Panc1 (cell line): ENCODE measurements around the gene TSR2. TPM values are rescaled to one million over a fixed set of nuclear protein-coding genes. Genes with fewer than 3 reads are reported as not detected.
A peak's percentile ranks its signal among the peaks of the same experiment; 100 is the strongest.

Experiments used
- ATAC-seq: fragments of 200-7000 bp; cut with Tn5 transposase; 2 replicates; pipeline ENCODE4 v1.9.1; 2020; ENCODE audit warnings: mild to moderate bottlenecking, moderate library complexity
- BruUV-seq: library from RNA; stranded (reverse); fragments of 400-500 nt; replicated peaks from 2 replicates; lab custom pipeline; 2021; lab: Mats Ljungman, UMichigan
- CTCF ChIA-PET: fragments of 300-600 bp; sonication (Branson Sonifier 250); formaldehyde crosslinking; loops from one replicate; lab custom pipeline; 2022; ENCODE audit warnings: antibody characterized with exemption; lab: Charles Lee
- POLR2A ChIA-PET: fragments of 300-600 bp; sonication (Branson Sonifier 250); formaldehyde crosslinking; loops from one replicate; lab custom pipeline; 2022; ENCODE audit warnings: antibody characterized with exemption; lab: Charles Lee
- DNase-seq: peaks from one replicate; pipeline ENCODE4 v3.0.0-alpha.2; 2010; ENCODE audit warnings: low read depth, low spot score
- H3K27ac ChIP-seq: 2 replicates; pipeline ENCODE4 v1.5.1; 2011; ENCODE audit warnings: mild to moderate bottlenecking, low read length, inconsistent platforms
- H3K27me3 ChIP-seq: fragments of 200-500 bp; sonication (Bioruptor generic); 2 replicates; pipeline ENCODE4 v1.6.0; 2014; ENCODE audit warnings: low read length, inconsistent platforms; ENCODE audit not compliant: control insufficient read depth, insufficient read depth
- H3K36me3 ChIP-seq: fragments of 200-500 bp; sonication (Bioruptor generic); 2 replicates; pipeline ENCODE4 v1.5.1; 2014; ENCODE audit warnings: inconsistent platforms, mild to moderate bottlenecking, low read length, moderate library complexity; ENCODE audit not compliant: control insufficient read depth, insufficient read depth
- H3K4me1 ChIP-seq: 2 replicates; pipeline ENCODE4 v1.5.1; 2011; ENCODE audit warnings: inconsistent platforms, mild to moderate bottlenecking, low read length, moderate library complexity; ENCODE audit not compliant: control insufficient read depth, insufficient read depth
- H3K4me3 ChIP-seq, 2 experiments: 2 replicates each; pipeline ENCODE4 v1.5.1; 2011 to 2012; ENCODE audit warnings: low read depth in 2 of 2, low read length in 2 of 2, mild to moderate bottlenecking in 2 of 2, inconsistent platforms in 1 of 2, moderate library complexity in 1 of 2
- H3K9me3 ChIP-seq: fragments of 200-500 bp; sonication (Bioruptor generic); 2 replicates; pipeline ENCODE4 v1.5.1; 2014; ENCODE audit warnings: low read depth, mild to moderate bottlenecking, inconsistent platforms, low read length, moderate library complexity; ENCODE audit not compliant: control insufficient read depth, insufficient read depth
- CTCF ChIP-seq: fragments of 450-650 bp; IDR thresholded peaks from 2 replicates; pipeline ENCODE4 v1.5.1; 2017; ENCODE audit warnings: mild to moderate bottlenecking
- POLR2AphosphoS5 ChIP-seq: IDR thresholded peaks from 2 replicates; pipeline ENCODE4 v1.6.1; 2012; ENCODE audit warnings: mild to moderate bottlenecking, low read depth, low read length, moderate library complexity
- SIN3A ChIP-seq: IDR thresholded peaks from 2 replicates; pipeline ENCODE4 v1.6.1; 2012; ENCODE audit warnings: low read depth, mild to moderate bottlenecking, low read length, moderate library complexity, borderline replicate concordance; ENCODE audit not compliant: insufficient read depth
- TCF7L2 ChIP-seq: IDR thresholded peaks from 2 replicates; pipeline ENCODE4 v1.6.1; 2011; ENCODE audit warnings: mild to moderate bottlenecking, low read depth, low read length, inconsistent platforms
- in situ Hi-C: cut with HindIII; loops from 2 replicates; pipeline ENCODE4 v1.10.0; 2016; ENCODE audit warnings: low sequenced_read_pairs, low pct_unique_long_range_greater_than_20kb
- intact Hi-C: fragments of 100-400 bp; cut with micrococcal nuclease; formaldehyde crosslinking; loops from one replicate; pipeline ENCODE4 v1.10.0; 2022; ENCODE audit not compliant: unreplicated experiment
- total RNA-seq: library from RNA; stranded (reverse); gene quantifications from one replicate; pipeline ENCODE4 v1.2.1, GENCODE V29; 2021; ENCODE audit not compliant: unreplicated experiment
- TF ChIP-seq, protein P1 (sequence below), 2 experiments: IDR thresholded peaks; 2 replicates each; pipeline ENCODE4 v1.6.1; 2011 to 2012; ENCODE audit warnings: low read depth in 2 of 2, control low read depth in 1 of 2, low read length in 1 of 2, mild to moderate bottlenecking in 1 of 2, moderate library complexity in 1 of 2; ENCODE audit not compliant: insufficient read depth in 1 of 2

TSR2 gene
- total RNA-seq, 1 experiment from 2014 or later, result 37.9 TPM

- Histone ChIP-seq H3K36me3 (no peaks in the 10 kb centered on the region; the same call in 1 of the 2 replicates), H3K4me1 (no peaks in the 10 kb centered on the region), H3K27me3 (no peaks in the 10 kb centered on the region), H3K27ac (no peak overlapping the region), H3K9me3 (no peaks in the 10 kb centered on the region), H3K4me3 (no peak overlapping the region)
- TSS peak; percentile 60 for BruUV-seq
- DNase-seq, result no peak
- CTCF ChIA-PET, result no interaction called here
- ATAC-seq, result no peak; the same call in 1 of the 2 replicates
- TF ChIP-seq POLR2AphosphoS5, result no peak
- TF ChIP-seq SIN3A, result no peak
- TF ChIP-seq, protein P1, sequence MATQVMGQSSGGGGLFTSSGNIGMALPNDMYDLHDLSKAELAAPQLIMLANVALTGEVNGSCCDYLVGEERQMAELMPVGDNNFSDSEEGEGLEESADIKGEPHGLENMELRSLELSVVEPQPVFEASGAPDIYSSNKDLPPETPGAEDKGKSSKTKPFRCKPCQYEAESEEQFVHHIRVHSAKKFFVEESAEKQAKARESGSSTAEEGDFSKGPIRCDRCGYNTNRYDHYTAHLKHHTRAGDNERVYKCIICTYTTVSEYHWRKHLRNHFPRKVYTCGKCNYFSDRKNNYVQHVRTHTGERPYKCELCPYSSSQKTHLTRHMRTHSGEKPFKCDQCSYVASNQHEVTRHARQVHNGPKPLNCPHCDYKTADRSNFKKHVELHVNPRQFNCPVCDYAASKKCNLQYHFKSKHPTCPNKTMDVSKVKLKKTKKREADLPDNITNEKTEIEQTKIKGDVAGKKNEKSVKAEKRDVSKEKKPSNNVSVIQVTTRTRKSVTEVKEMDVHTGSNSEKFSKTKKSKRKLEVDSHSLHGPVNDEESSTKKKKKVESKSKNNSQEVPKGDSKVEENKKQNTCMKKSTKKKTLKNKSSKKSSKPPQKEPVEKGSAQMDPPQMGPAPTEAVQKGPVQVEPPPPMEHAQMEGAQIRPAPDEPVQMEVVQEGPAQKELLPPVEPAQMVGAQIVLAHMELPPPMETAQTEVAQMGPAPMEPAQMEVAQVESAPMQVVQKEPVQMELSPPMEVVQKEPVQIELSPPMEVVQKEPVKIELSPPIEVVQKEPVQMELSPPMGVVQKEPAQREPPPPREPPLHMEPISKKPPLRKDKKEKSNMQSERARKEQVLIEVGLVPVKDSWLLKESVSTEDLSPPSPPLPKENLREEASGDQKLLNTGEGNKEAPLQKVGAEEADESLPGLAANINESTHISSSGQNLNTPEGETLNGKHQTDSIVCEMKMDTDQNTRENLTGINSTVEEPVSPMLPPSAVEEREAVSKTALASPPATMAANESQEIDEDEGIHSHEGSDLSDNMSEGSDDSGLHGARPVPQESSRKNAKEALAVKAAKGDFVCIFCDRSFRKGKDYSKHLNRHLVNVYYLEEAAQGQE (IDR thresholded peaks at IDR 0.05; ENCODE audit: insufficient read depth in 1 of 2, low read depth in 2 of 2, low read length in 1 of 2), result no peak
- TF ChIP-seq CTCF, result no peak
- TF ChIP-seq TCF7L2, result no peak
- POLR2A ChIA-PET, result no interaction called here
- intact Hi-C loops, result no loop called here
- in situ Hi-C loops, result no loop called here
These were observed 12.7 kb downstream of the TSR2 start for GRCh38 chrX:54452920-54453319.

DNA sequence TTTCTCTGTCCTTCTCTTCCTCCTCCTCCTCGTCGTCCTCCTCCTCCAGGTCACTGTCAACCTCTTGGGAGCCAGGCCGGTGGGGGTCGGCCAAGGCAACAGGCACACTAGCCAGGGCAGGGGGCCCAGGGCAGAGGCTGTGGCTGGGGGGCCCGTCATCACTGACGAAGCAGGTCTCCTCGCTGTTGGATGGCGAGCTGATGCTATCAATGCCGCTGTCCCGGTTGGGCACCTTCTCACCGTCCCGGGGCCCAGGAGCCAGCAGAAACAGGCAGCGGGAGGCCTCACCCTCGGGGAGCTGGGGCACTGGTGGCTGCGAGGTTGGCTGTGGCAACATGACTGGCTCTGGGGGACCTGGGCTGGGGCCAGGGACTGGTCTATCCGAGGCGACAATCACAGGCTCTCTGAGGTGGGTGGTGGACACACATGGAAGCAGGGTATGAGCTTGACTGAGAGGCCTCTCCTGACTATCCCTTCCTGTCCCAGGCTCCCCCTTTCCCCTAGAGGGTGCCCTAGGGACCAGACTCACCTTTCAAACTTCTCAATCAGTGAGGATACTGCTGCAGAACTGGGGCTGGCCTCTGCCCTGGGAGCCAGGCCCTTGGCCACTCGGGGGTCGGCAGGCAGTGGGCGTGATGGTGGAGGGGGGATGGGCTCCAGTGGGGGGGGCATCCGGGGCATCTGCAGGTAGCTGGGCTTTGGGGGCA is 30.0 kb downstream of the TSR2 start:
- no peaks in the 10 kb centered on the region for H3K27me3 ChIP-seq
- no peaks in the 10 kb centered on the region for H3K9me3 ChIP-seq
- no peak overlapping the region for H3K4me3 ChIP-seq
- BruUV-seq, result no TSS peak
- in situ Hi-C loops, result no loop called here
- H3K27ac ChIP-seq, result no peak overlapping the region
- ATAC-seq (no peak), DNase-seq (no peak)
- peaks cover 2% of the 10 kb centered on the region for H3K36me3 ChIP-seq
- ChIA-PET POLR2A (no interaction called here), CTCF (no interaction called here)
- H3K4me1 ChIP-seq, result no peaks in the 10 kb centered on the region
- intact Hi-C loops, result no loop called here
- TF ChIP-seq SIN3A, result no peak
- TF ChIP-seq, protein P1 (IDR thresholded peaks at IDR 0.05; ENCODE audit: insufficient read depth in 1 of 2, low read depth in 2 of 2, low read length in 1 of 2), result no peak
